Measurements from ENCODE around the gene ARHGAP6.
A peak's percentile ranks its signal among the peaks of the same experiment; 100 is the strongest.

ARHGAP6 gene

DNA sequence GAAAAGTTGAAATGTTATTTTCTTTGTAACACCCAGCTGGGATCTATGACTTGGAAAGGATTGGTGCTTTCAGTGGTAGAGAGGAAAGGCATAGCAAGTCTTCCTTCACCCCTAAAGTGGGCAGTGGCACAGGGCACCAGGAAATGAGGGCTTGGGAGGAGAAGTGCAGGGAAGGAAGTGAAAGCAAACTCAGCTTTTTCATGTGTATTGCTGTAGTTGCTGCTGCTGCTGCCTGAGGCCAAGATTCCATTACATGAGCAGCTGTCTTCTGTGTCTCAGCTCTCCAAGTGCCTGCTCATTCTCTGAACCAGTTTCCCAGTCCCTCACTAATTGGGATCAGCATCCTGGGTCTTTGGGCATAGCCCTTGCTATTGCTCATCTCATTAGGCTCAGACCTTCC is 552.0 kb downstream of the ARHGAP6 start:
- DNase-seq (ENCODE audit: low read depth, low spot score), result peak; percentile 40

DNA sequence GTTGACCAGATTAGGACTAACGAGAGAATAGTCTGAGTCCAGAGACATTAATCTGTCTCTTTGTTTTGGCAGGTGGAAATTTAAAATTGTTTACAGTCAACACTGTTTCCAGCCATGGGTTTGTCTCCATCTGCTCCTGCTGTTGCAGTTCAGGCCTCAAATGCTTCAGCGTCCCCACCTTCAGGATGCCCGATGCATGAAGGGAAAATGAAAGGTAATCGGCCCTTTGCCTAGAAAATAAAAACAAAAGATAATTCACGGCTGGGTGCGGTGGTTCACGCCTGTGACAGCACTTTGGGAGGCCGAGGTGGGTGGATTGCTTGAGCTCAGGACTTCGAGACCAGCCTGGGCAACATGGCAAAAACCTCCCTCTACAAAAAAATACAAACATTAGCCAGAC is 553.8 kb downstream of the ARHGAP6 start:
- no peak for DNase-seq (ENCODE audit: low read depth, low spot score)

- DNase-seq (ENCODE audit: low read depth, low spot score), result peak; percentile 95
These were observed 554.5 kb downstream of the ARHGAP6 start, which contains the start of gene HCCS for GRCh38 chrX:11111037-11111851. Gene HCCS, plus strand, starts transcription at chrX:11111332. Its CDS starts 729 bp downstream, at chrX:11112061.

- no peak for DNase-seq (ENCODE audit: low read depth, low spot score)
These were observed 555.8 kb downstream of the ARHGAP6 start for GRCh38 chrX:11109968-11110367.

DNA sequence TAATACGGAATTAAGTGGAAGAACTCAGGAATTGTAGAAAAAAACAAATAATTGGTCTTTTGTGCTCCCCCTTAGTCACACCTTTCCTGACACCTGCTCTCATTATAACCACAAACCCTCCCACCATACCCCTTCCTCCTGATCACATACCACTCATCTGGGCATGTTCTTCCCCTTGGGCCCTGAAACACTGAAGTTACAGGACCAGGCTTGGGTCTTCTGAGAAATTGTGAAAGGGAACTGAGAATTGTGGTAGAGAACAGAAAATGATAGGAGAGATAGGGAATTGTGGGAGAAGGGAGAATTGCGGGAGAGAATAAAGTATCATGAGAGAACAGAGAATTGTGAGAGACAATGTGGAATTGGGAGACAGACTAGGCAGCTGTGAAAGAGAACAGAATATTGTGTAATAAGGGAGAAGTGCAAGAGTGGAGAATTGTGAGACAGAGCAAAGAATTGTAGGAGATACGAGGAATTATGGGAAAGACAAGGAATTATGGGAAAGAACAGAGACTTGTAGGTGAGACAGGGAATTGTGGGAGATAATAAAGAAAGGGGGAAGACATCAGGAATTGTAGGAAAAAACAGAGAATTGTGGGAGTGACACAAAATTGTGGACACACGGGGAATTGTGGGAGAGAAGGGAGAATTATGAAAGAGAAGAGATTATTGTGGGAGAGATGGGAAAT is 557.3 kb downstream of the ARHGAP6 start:
- no peak for DNase-seq (ENCODE audit: low read depth, low spot score)

- no peak for DNase-seq (ENCODE audit: low read depth, low spot score)
These were observed 560.6 kb downstream of the ARHGAP6 start for GRCh38 chrX:11105080-11105479.

DNA sequence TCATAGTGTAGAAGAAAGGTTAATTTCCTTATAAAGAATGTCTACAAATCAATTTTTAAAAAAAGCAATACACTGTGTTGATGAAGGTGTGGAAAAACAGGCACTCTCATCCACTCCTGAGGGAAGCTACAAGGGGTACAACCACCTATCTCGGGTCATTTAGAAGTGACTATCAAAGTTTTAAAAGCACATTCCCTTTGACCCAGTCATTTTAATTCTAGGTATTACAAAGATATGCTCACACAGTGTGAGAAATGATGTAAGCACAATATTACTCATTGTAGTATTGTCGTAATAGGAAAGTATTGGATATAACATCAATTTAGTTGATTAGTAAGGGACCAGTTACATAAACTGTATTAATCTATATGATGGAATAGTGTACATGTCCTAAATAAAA is 562.0 kb downstream of the ARHGAP6 start:
- DNase-seq (ENCODE audit: low read depth, low spot score), result no peak

- no peak for DNase-seq (ENCODE audit: low read depth, low spot score)
These were observed 562.7 kb downstream of the ARHGAP6 start for GRCh38 chrX:11103006-11103405.

- DNase-seq (ENCODE audit: low read depth, low spot score), result peak; percentile 68
These were observed 565.3 kb downstream of the ARHGAP6 start for GRCh38 chrX:11100281-11101035.

DNA sequence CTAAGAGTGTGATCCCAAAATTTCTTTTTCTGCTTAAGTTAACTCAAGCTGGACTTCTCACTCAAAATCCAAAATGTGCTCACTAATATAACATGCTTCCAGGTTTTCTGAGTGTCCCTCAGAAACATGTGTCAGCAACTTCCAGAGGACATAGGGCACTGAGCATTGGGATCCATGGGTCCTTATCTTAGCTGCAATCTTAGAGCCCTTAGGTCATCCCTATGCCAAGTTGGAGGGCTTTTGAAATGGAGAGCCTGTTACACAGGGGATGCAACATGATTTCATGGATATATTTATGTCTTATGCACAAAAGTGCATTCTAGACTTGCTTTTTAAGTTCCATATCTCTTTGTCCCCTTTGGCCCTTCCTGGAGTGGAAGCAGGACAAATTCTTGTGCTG is 566.3 kb downstream of the ARHGAP6 start:
- no peak for DNase-seq (ENCODE audit: low read depth, low spot score)

DNA sequence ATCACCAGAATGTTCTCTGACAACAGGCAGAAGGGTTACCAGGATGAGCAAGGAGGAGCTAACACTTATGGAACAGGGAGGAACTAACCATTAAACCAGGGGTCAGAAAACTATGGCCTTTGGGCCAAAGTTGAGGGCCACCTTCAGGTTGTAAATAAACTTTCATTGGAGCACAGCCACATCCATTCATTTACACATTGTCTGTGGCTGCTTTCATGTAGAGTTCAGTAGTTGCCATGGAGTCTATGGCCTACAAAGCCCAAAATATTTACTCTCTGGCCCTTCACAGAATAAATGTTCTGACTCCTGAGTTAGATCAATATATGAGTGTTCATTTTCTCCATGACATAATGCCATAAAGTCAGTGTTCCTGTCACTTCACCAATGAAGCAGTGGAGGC is 567.8 kb downstream of the ARHGAP6 start:
- DNase-seq (ENCODE audit: low read depth, low spot score), result no peak

DNA sequence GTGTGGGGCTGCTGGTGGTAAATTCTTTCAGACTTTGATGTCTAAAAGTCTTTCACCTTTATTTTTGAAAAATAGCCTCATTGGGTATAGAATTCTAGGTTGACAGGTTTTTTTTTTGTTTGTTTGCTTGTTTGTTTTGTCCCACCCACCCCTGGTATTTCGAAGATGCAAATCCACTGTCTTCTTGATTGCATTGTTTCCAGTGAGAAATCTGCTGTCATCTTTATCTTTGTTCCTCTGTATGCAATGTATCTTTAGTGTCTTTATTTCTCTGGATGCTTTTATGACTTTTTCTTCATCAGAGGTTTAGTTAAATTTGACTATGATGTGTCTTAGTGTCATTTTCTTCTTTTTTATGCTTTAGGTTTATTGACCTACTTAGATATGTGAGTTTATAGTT is 575.9 kb downstream of the ARHGAP6 start:
- no peak for DNase-seq (ENCODE audit: low read depth, low spot score)
